Endothelial cell of umbilical vein (primary cell): Measurements from ENCODE around the gene PLN. TPM values are rescaled to one million over a fixed set of nuclear protein-coding genes. Genes with fewer than 3 reads are reported as not detected.

Experiments
- BruUV-seq: library from RNA; stranded (reverse); fragments of 400-500 nt; replicated peaks from 2 replicates; lab custom pipeline; 2021; lab: Mats Ljungman, UMichigan
- CTCF ChIA-PET: fragments of 300-600, 350-600 bp; sonication (Branson Sonifier 250); formaldehyde crosslinking; loops from one replicate; lab custom pipeline; 2021; ENCODE audit warnings: antibody characterized with exemption, inconsistent platforms; lab: Charles Lee
- POLR2A ChIA-PET: fragments of 300-600, 350-600 bp; sonication (Branson Sonifier 250); formaldehyde crosslinking; loops from one replicate; lab custom pipeline; 2021; ENCODE audit warnings: antibody characterized with exemption, inconsistent platforms; lab: Charles Lee
- DNase-seq: peaks from one replicate; pipeline ENCODE4 v3.0.0-alpha.2; 2011; ENCODE audit warnings: low read depth, low spot score
- FAIRE-seq: peaks from 2 replicates; lab custom pipeline; 2011; peaks lifted over from hg19 to GRCh38; lab: Jason Lieb, UNC
- H2AFZ ChIP-seq: 2 replicates; pipeline ENCODE4 v1.6.0; 2012; ENCODE audit warnings: low read depth, low read length, control low read depth, inconsistent platforms
- H3K27ac ChIP-seq: 2 replicates; pipeline ENCODE4 v1.5.1; 2011; ENCODE audit warnings: low read depth, mild to moderate bottlenecking, control low read depth, low read length, moderate library complexity; ENCODE audit not compliant: insufficient read depth
- H3K27me3 ChIP-seq, 2 experiments: 2 replicates each; pipeline versions ENCODE4 v1.6.0 to v1.6.1; 2011; ENCODE audit warnings: low read length in 2 of 2, mixed read lengths in 1 of 2; ENCODE audit not compliant: control insufficient read depth in 2 of 2, insufficient read depth in 2 of 2
- H3K36me3 ChIP-seq, 2 experiments: 2 replicates in 1 of 2; 3 replicates in 1 of 2; pipeline ENCODE4 v1.5.1; 2011; ENCODE audit warnings: low read length in 2 of 2, mild to moderate bottlenecking in 1 of 2, moderate library complexity in 1 of 2; ENCODE audit not compliant: control insufficient read depth in 2 of 2, insufficient read depth in 2 of 2; ENCODE audit errors: extremely low read depth in 1 of 2
- H3K4me1 ChIP-seq: 3 replicates; pipeline ENCODE4 v1.5.1; 2011; ENCODE audit warnings: mild to moderate bottlenecking, low read length; ENCODE audit not compliant: control insufficient read depth, insufficient read depth; ENCODE audit errors: extremely low read depth
- H3K4me2 ChIP-seq: 2 replicates; pipeline ENCODE4 v1.6.1; 2011; ENCODE audit warnings: low read length, control low read depth, mixed read lengths; ENCODE audit not compliant: insufficient read depth
- H3K4me3 ChIP-seq, 3 experiments: fragments of 200-600 bp in 1 of 3; sonication (generic), shearing (Covaris generic) in 1 of 3; replicated peaks in 1 of 3; 2 replicates each; pipeline ENCODE4 v1.5.1; 2011 to 2016; ENCODE audit warnings: control low read depth in 3 of 3, low read length in 3 of 3, mild to moderate bottlenecking in 2 of 3, inconsistent platforms in 1 of 3, low read depth in 1 of 3, moderate library complexity in 1 of 3; ENCODE audit not compliant: insufficient read depth in 1 of 3
- H3K79me2 ChIP-seq: 2 replicates; pipeline ENCODE4 v1.6.0; 2012; ENCODE audit warnings: low read length, inconsistent platforms; ENCODE audit not compliant: control insufficient read depth, insufficient read depth
- H3K9ac ChIP-seq: replicated peaks from 2 replicates; pipeline ENCODE3; 2011; ENCODE audit warnings: low read length, control low read depth; ENCODE audit not compliant: insufficient read depth; ENCODE audit errors: extremely low read depth
- H3K9me1 ChIP-seq: replicated peaks from 3 replicates; pipeline ENCODE4 v1.6.0; 2011; ENCODE audit warnings: mild to moderate bottlenecking, low read length; ENCODE audit not compliant: control insufficient read depth, insufficient read depth; ENCODE audit errors: extremely low read depth
- H3K9me3 ChIP-seq: replicated peaks from 2 replicates; pipeline ENCODE4 v1.5.1; 2012; ENCODE audit warnings: low read length, inconsistent platforms; ENCODE audit not compliant: control insufficient read depth, insufficient read depth
- H4K20me1 ChIP-seq: replicated peaks from 2 replicates; pipeline ENCODE3; 2011; ENCODE audit warnings: mild to moderate bottlenecking, low read length; ENCODE audit not compliant: control insufficient read depth, insufficient read depth; ENCODE audit errors: extremely low read depth
- EZH2 ChIP-seq: IDR thresholded peaks from 2 replicates; pipeline ENCODE4 v1.6.1; 2012; ENCODE audit warnings: borderline replicate concordance, low read depth, mild to moderate bottlenecking, moderate library complexity, low read length, inconsistent platforms; ENCODE audit not compliant: severe bottlenecking
- FOS ChIP-seq: IDR thresholded peaks from 2 replicates; pipeline ENCODE4 v1.6.1; 2011; ENCODE audit warnings: mild to moderate bottlenecking, low read length, moderate library complexity, borderline replicate concordance; ENCODE audit not compliant: insufficient read depth
- GATA2 ChIP-seq: IDR thresholded peaks from 2 replicates; pipeline ENCODE4 v1.7.0; 2011; ENCODE audit warnings: low read depth, mild to moderate bottlenecking, moderate library complexity, mixed read lengths, low read length; ENCODE audit not compliant: insufficient read length, insufficient read depth
- JUN ChIP-seq: IDR thresholded peaks from 2 replicates; pipeline ENCODE4 v1.6.1; 2011; ENCODE audit warnings: borderline replicate concordance, low read depth; ENCODE audit not compliant: insufficient read length, insufficient read depth
- MAX ChIP-seq: IDR thresholded peaks from 2 replicates; pipeline ENCODE4 v1.6.1; 2011; ENCODE audit not compliant: insufficient read depth, insufficient read length
- MYC ChIP-seq: IDR thresholded peaks from one replicate; pipeline ENCODE4 v1.6.1; 2011; ENCODE audit warnings: mild to moderate bottlenecking, low read depth, low read length
- POLR2A ChIP-seq: IDR thresholded peaks from 2 replicates; pipeline ENCODE4 v1.6.1; 2012; ENCODE audit warnings: low read depth, mild to moderate bottlenecking, control low read depth, low read length
- POLR2AphosphoS5 ChIP-seq: IDR thresholded peaks from 2 replicates; pipeline ENCODE4 v1.6.1; 2012; ENCODE audit warnings: low read depth, mild to moderate bottlenecking, control low read depth, low read length, moderate library complexity; ENCODE audit not compliant: insufficient read depth
- dilution Hi-C: fragments of 300-500 bp; cut with MboI; formaldehyde crosslinking; loops from one replicate; pipeline ENCODE4 v1.15.0; 2019; ENCODE audit warnings: low sequenced_read_pairs; ENCODE audit not compliant: extremely low pct_ligation_motif_present
- intact Hi-C: fragments of 100-400 bp; cut with micrococcal nuclease; formaldehyde crosslinking; loops from one replicate; pipeline ENCODE4 v1.10.0; 2022
- polyA plus RNA-seq, 4 experiments: library from polyadenylated mRNA; depleted of rRNA in 3 of 4; stranded (reverse) in 3 of 4; unstranded in 1 of 4; fragments of >200 nt; gene quantifications; 2 replicates each; pipeline versions ENCODE4 v1.2.1 to v1.2.3, GENCODE V29; 2011 to 2012; ENCODE audit warnings: missing spikeins in 1 of 4
- total RNA-seq: library from RNA; stranded (reverse); gene quantifications from 2 replicates; pipeline ENCODE4 v1.2.3, GENCODE V29; 2021
- TF ChIP-seq, protein P1 (sequence below), 2 donors: IDR thresholded peaks; 1 replicate in 1 of 2; 2 replicates in 1 of 2; pipeline ENCODE4 v1.5.1; 2011; ENCODE audit warnings: low read length in 2 of 2, mild to moderate bottlenecking in 2 of 2, moderate library complexity in 2 of 2, control low read depth in 1 of 2, inconsistent platforms in 1 of 2, low read depth in 1 of 2; ENCODE audit not compliant: insufficient read depth in 1 of 2; ENCODE audit errors: extremely low read depth in 1 of 2

PLN gene
- total and polyA plus RNA-seq, 2 donors (not counting 3 experiments of a cell fraction or from before 2014, with no cell fraction given) = not detected

DNA sequence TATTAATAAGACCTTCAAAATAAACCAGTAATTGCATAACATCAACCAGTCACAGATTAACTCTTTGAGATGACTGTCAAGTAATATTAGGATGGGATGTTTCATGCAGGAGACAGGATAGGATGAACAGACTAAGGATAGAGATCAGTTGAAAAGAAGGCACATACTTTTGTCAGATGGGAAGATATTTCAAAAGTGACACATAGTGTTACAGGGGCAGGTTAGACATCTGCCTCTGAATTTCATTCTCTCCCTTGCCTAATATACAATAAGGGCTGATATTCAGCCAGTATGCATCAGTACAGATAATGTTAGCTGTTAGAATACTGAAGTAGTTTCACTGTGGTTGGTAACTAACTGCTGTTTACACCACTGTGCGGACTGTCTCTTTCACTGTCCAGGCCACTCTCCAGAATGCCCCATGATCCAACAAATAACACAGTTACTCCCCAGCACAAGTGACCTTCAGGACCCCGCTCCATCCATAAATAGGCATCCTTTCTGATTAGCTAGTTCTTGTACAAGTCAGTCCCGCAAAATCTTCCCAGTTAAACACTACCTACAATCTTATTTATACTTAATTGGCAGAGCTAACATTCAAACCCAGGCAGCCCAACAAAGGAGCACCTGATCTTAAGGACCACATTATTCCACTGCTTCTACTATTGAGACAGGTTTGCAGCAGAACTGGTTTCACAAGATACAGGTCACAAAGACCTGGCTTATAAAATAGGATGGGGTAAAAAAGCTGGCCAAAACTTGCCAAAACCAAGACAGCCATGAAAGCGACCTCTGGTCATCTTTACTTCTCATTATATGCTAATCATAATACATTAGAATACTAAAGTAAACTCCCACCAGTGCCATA lies 21.9 kb upstream of the PLN start:
- no peak for TF ChIP-seq MYC
- no peak for TF ChIP-seq EZH2
- TF ChIP-seq MAX = no peak
- TF ChIP-seq FOS = no peak
- no peak for TF ChIP-seq POLR2AphosphoS5
- TF ChIP-seq, protein P1, sequence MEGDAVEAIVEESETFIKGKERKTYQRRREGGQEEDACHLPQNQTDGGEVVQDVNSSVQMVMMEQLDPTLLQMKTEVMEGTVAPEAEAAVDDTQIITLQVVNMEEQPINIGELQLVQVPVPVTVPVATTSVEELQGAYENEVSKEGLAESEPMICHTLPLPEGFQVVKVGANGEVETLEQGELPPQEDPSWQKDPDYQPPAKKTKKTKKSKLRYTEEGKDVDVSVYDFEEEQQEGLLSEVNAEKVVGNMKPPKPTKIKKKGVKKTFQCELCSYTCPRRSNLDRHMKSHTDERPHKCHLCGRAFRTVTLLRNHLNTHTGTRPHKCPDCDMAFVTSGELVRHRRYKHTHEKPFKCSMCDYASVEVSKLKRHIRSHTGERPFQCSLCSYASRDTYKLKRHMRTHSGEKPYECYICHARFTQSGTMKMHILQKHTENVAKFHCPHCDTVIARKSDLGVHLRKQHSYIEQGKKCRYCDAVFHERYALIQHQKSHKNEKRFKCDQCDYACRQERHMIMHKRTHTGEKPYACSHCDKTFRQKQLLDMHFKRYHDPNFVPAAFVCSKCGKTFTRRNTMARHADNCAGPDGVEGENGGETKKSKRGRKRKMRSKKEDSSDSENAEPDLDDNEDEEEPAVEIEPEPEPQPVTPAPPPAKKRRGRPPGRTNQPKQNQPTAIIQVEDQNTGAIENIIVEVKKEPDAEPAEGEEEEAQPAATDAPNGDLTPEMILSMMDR (IDR thresholded peaks at IDR 0.05; ENCODE audit: extremely low read depth in 1 of 2, insufficient read depth in 1 of 2, low read depth in 1 of 2, low read length in 2 of 2) = no peak
- no peak for TF ChIP-seq POLR2A
- TF ChIP-seq JUN = no peak
- TF ChIP-seq GATA2 = no peak
- CTCF ChIA-PET = no interaction called here
- BruUV-seq = no TSS peak

More for the DNA sequence above, 21.9 kb upstream of the PLN start:
- POLR2A ChIA-PET = no interaction called here
- H4K20me1 ChIP-seq = no peaks in the 10 kb centered on the region
- no peak for FAIRE-seq
- no peak overlapping the region for H3K4me3 ChIP-seq
- H3K9ac ChIP-seq = no peak overlapping the region
- peaks cover 13% of the 10 kb centered on the region for H3K79me2 ChIP-seq
- no peak overlapping the region for H3K27ac ChIP-seq
- H2AFZ ChIP-seq = no peak overlapping the region
- H3K4me1 ChIP-seq = no peaks in the 10 kb centered on the region
- H3K27me3 ChIP-seq = no peaks in the 10 kb centered on the region
- no peak overlapping the region for H3K4me2 ChIP-seq
- no peak for DNase-seq
- peaks cover 0 to 2% of the 10 kb centered on the region in 2 experiments for H3K36me3 ChIP-seq
- intact Hi-C loops (no loop called here), dilution Hi-C loops (no loop called here)
- no peaks in the 10 kb centered on the region for H3K9me1 ChIP-seq
- no peaks in the 10 kb centered on the region for H3K9me3 ChIP-seq
